GM18498 (cell line): ENCODE data around the gene PARVG.

ENCODE experiments used
- ATAC-seq: cut with Tn5 transposase; IDR thresholded peaks from one replicate; pipeline ENCODE4 v1.9.1; 2021; ENCODE audit warnings: mild to moderate bottlenecking, moderate library complexity; ENCODE audit not compliant: unreplicated experiment

PARVG gene

DNA sequence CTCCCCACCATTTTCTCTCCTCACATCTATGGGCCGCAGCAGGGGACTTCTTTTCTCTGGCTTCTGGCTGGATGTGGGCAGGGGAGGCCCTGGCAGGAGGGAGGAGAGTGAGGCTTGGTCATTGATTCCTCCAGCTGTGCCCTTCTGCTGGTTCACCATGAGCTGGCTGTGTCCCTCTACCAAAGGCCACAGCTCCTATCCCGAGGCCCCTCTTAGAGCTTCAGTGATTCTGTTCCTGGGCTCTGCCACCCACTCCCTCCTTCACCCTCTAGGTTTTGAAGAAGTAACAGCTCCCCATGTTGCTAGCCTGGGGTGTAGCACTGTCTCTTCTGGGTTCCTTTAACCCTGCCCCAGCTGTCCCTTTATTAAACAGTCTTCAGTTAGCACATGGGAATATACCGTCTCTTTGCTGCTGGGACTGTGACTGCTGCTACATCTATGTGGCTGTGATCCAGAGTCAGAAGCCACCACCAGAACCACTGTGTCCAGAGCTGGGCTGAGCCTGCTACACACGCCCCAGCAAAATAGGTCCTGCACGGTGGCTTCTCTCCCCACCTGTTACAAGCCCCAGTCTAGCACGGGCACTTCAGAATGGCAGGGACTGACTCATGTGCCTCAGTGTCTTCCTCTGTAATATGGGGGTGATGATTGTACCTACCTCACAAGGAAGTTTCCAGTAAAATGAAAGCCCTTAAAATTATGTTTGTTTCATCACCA, 578 bp upstream of the PARVG start:
- no peak for ATAC-seq

DNA sequence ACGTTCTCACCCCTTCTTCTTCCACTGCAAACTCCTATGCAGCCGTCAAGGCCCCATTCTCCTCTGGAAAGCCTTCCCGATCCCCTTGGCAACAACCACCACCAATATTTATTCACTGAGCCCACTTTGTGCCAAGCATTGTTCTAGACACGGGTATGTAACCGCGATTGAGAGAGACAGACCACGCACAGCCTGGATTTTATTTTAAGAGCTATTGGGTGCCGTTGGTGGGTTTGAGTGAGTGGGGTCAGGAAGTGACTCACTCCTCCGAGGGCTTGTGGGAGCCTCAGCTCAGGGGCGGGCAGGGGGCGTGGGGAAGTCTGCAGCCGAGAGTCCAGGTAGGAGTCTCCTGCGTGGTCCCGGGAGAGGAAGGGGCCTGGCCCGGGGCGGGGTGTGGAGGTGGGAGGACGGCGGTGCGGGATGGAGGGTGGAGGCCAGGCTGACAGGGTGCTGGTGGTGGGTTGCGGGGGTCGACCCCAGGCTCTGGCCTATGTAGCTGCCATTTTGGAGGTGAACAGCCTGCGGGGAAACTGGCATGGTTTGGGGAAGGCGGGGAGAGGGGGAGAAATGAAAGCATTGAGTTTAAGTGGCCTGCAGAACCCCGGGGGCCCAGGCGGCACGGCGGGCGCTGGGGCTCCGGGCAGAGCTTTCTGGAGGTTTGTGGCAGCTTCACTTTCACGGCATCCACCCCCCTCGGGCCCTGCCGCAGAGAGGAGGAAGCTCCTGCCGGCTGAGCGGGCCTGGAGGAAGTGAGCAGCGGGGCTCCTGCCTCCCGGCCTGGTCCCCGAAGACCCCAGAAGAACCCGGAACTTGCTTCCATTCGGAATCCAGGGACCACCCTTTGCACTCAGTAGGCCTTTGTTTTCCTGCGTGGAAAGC, 547 bp downstream of the PARVG start:
- peak; percentile 50 for ATAC-seq

DNA sequence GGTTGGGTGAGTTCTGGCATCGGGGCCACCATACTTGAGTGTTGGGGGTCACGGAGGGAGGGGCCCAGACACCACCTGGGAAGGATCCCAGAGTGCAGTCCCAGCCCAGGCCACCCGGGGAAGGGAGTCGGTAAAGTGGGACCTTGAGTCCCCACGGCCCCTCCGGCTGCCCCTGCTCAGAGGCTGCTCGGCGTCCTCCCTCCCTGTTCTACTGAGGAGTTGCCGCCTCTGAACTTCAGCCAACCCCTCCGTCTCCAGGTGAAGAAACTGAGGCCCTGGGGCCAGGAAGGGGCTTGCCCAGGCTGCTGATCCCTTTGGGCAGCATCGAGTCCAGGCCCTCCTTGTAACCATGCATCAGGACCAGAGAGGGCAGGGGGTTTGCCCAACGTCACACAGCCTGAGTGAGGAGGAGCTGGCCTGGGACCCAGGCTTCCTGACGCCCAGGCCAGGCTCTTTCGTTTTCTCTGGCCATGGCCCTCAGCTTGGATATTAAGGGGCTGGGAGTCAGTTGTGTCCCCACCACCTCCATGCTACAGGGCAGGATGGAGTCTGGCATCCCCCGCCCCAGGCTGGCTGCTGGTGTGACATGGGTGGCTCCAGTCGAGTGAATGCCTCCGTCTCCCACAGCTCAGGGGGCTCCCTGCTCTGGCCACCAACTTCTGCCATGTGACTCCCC, 1.3 kb downstream of the PARVG start:
- ATAC-seq, result peak; percentile 24

DNA sequence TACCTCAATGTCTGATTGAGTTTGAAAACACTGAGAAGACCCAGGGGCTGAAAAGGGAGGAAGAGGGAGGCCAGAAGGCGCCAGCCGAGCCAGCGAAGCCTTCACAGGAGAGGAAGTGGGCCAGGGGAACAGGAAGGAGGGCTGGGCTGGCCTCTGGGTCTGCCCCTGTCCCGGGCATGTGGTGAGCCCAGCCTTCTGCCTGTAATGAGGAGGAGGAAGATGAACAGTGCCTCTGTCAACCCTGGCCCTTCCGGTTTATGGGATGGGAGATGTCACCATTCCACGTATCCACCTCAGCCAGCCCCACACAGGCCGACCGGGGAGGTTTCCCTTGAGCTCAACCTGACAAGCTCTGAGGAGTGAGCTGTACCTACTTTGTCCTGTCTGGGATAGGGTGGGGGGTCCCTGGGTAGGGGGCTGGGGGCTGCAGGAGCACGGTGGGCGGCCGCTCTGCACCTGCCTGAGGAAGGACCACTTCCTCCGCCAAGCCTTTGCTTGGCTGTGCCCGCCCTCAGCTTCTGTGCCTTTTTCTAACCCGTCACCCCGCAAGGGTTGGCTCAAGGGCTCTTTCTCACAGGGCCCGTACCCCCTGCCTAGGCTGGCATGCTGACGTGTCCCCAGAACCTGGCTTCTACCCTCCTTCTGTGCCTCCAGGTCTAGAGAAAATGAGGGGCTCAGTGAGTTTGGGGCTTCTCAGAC, 2.0 kb downstream of the PARVG start:
- ATAC-seq, result peak; percentile 41

DNA sequence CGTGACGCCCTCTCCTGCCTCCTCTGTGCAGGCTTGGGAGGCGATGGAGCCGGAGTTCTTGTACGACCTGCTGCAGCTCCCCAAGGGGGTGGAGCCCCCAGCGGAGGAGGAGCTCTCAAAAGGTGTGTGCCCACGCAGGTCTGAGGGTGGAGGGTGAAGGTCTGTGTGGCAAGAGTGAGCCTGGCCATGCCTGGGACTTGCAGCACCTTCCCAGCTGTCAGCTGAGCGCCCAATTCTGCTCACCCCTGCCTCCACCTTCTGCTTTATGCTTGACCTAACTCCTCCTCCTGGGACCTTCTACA, 2.5 kb downstream of the PARVG start:
- no peak for ATAC-seq

DNA sequence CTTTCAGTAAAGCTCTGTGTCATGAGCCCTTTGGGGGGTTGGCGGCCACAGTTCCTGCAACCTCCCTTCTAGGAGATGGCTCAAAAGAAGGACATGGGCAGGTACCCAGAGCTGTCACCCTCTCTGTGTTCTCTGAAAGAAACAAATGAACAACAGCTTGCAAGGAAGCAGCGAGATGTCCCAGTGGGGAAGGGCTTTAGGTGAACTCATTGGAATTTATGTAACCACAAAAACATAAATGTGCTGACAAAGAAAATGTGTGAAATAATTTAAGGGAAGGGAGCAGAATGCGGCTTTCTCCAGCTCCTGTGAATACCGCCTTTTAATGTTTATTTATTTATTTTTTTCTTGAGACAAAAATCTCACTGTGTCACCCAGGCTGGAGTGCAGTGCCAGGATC, 3.3 kb downstream of the PARVG start:
- ATAC-seq, result no peak

DNA sequence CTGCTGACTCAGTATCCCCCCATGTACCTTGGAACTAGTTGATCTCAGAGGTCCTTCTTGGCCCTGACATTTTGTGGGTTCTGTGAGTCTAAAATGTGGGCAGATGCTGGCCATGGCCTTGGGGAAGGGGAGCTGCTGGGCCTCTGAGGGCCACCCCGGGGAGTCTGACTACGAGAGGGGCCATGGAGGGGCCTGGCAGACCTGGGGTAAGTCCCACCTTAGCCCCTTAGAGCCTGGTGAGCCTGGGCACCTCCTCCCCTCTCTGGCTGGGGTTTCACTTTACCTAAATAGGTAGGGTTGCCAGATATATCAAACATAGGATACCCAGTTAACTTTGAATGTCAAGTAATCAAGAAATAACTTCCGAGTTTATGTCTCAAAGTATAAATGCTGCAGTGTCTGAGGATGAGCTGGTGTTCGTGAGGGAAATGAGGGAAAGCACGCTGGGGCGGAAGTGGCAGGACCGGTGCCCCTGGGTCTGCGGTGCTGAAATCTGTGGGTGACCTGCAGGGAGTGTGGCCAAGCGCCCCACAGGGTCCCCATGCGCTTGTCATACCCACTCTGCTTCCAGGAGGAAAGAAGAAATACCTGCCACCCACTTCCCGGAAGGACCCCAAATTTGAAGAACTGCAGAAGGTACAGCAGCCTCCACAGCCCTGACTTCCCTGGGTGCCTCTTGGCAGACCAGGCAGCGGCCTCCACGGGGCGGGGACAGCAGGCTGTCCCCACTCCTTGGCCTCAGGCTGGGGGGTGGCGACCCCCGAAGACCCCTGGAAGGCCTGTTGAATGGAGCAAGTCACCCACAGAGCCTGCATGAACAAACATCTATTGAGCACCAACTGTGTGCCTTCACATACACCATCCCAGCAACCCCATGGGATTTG, 4.8 kb downstream of the PARVG start:
- no peak for ATAC-seq

DNA sequence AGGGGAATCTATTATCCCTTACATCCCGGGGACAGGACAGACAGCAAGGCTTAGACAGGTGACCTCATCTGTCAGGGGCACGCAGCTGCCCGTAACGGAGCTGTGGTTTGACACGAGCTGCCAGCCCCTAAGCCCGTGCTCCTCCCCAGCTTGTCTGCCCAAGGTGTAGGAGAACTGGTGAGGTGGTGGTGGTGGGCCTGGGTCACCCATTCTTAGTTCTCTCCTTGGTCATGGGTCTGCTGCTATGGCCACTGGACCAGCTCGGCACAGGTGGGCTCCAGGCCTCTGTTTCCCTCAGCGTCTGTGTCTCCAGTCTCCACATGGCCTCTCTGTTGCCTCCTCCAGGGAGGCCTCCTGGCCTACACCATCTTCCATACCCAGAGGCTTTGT, 5.4 kb downstream of the PARVG start:
- ATAC-seq, result no peak

DNA sequence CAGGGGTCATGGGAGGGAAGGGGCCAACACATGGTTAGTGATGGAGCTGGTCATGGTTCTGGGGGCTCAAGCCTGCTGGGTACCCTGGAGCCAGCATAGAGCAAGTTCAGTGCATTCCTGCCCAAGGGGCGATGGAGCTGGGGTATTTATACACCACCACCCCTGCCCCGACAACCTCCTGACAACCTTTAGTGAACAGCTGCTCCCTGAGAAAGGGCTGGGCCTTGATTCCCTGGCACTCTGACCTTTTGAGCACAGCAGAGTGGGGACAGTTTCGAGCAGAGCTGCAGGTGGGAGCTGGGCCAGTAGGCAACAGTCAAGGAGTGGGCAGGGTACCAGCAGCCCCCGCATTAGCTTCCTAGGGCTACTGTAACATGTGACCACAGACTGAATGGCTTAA, 6.0 kb downstream of the PARVG start:
- no peak for ATAC-seq

DNA sequence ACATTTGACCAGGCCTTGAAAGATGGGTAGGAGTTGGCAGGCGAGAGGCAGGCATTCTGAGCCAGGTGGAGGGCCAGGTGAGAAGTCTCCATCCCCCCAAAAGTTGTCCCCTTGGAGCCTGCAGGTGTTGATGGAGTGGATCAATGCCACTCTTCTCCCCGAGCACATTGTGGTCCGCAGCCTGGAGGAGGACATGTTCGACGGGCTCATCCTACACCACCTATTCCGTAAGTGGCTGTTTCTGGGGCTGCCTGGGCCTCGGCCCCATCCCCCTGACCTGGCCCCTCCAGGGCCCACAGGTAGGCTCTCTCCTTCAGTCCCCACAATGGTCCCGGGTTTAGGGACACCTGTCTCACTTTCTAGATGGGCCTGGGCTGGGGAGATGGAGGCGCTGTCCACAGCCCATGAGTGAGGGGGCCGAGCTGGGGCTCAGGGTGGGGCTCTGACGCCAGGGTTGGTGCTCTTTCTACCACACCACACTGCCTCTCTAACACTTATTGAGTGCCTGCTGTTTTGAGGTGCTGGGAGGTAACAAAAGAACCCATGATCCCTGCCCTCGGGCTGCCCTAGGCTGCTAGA, 7.0 kb downstream of the PARVG start:
- no peak for ATAC-seq

DNA sequence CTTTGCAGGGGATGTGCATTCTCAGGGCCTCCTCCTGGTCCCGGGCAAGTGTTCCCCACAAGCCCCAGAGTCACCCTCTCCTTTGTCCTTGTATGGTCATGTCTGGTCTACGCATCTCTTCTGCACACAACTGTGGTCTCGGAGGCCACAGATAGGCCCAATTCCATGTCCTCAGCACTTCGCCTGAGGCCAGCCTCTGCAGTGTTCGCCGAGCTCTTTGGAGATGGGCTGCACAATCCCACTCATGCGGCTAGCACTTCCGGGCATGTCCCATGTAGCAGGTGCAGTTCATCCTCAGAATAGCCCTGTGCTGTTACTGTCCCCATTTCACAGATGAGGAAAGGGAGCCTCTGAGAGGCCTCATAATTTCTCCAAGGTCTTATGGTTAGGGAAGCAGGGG, 7.6 kb downstream of the PARVG start:
- ATAC-seq, result no peak

DNA sequence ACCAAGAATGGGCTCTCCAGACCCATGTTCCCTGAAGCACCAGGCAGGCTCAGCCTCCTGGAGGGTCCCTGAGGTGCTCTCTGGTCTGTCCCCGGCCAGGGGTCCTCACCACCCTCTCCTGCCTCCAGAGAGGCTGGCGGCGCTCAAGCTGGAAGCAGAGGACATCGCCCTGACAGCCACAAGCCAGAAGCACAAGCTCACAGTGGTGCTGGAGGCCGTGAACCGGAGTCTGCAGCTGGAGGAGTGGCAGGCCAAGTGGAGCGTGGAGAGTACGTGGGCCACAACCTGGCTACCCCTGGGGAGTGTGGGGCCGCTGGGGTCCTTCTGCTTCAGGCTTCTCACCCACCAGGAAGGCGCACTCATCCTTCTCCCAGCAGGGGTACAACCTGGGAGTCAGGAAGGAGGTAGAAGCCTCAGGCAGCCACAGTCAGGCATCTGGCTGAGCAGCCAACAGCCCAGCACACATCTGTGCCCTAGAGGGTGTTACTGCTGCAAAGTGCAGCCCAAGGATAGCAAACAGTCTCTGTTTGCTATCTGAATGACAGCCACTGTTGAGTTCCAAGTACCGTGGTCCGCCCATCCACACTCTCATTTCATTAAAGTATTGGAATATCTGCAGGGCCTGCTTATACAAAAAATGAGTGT, 8.4 kb downstream of the PARVG start:
- no peak for ATAC-seq

DNA sequence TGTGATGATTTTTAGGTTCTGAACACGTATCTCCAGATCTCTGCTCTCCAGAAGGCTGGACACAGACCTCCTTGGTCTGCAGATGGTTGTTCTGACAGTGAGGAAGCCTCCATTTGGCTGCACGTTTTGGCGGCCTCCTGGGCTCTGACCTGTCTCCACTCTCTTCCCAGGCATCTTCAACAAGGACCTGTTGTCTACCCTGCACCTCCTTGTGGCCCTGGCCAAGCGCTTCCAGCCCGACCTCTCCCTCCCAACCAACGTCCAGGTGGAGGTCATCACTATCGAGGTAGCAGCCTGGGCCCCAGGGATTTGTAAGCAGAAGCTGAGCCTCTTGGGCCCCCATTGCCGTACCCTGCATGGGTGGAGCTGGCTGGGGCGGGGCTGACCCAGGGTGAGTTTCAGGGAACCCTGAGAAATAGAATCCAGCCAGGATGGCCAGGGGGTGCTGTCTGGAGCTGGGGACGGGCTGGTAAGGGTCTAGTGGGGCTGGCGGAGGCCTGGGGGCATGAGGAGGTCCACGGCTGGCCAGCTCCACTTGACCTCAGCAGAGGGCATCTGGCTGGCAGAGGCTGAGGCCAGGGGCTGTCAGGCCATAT, 9.8 kb downstream of the PARVG start:
- no peak for ATAC-seq

DNA sequence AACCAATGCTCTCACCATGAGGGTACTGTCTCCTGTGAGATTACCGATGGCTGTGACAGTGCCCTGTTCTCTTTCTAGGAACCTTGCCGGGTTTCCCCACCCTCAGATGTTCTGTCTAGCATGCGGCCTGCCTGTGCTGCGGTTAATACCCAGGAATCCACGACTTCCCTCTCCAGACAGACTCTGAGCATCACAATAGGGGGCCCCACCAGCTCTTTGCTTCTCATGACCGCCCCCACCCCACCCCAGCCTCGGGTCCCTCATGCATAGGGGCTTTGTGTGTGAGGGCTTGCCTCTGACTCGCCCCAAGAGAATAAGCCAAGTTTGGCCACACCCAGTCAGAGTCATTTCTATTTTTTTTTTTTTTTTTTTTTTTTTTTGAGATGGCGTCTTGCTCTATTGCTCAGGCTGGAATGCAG, 10.3 kb downstream of the PARVG start:
- no peak for ATAC-seq

DNA sequence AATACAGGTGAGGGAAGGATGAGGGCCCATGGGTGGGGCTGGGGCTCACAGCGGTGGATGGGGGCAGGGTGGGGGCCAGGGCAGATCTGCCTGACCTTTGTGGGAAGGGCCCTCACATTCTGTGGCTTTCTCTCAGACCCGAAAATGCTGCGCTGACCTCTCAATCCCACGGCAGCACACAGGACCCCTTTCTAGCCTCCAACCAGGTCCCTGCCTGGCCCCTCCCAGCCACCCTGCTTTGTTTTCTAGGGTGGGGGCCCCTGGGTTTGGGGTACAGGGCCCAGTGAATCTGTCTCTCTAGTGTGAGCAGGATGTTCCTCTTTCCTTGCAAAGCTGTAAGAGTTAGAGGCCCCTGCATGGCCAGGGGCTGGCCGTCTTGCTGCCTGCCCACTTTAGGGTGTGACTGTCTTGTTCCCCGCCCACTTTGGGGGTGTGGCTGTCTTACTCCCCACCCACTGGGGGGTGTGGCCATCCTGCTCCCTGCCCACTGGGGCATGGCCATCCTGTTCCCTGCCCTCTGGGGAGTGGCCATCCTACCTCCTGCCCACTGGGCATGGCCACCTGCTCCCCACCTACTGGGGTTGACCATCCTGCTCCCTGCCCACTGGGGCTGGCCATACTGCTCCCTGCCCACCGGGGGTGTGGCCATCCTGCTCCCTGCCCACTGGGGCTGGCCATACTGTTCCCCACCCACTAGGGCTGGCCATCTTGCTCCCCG, 11.5 kb downstream of the PARVG start:
- ATAC-seq, result no peak

DNA sequence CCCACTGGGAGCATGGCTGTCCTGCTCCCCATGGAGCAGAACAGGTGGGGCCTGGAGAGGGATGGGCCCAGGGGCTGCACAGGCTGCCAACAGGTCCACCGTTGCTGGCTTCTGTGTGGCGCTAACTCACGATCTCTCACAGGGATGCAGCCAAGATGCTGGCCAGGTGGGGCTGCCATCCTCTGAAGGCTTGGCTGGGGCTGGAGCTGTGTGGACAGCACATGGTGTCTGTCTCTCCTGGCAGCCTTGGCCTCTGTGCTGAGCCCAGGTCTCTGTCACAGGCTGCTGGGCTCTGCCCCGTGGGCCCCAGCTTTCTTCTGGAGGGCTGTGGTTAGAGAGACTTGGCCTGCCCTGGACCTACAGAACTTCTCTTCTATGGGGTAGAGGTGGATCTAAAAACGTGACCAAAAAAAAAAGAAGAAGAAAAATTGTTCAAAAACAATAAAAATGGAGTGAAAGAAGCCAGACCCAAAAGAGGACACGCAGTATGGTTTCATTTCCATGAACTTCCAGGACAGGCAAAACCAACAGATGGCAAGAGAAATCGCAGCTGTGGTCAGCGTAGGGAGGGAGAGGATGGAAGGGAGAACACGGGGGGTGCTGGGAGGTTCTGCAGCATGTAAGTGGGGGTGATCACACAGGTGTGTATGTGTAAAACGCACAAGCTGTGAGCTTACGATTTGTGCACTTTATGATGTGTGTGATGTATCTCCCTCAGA, 12.2 kb downstream of the PARVG start:
- no peak for ATAC-seq

DNA sequence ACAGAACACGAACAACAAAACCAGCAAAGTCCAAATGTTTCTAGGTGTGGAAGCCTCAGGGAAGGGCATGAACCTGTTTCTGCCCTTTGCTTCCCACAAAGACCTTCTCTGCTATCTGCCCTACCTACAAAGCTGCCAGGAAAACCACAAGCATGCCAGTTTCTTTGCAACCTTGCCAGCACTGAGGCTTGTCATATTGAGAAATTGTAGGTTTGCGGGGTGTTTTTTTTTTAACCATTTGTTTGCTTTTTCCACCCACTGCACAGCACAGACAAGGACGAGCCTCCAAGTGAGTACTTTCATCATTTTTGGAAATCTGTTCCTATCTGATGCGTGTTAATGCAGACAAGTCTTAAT, 12.8 kb downstream of the PARVG start:
- ATAC-seq, result no peak

DNA sequence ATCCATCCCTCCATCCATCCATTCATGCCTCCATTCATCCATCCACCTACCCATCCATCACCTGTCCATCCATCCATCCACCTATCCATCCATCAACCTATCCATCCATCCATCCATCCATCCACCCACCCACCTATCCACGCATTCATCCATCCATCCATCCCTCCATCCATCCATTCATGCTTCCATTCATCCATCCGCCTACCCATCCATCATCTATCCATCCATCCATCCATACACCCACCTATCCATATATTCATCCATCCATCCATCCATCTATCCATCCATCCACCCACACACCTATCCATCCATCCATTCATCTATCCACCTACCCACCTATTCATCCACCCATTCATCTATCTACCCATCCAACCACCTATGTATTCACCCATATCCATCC, 13.8 kb downstream of the PARVG start:
- ATAC-seq, result no peak
